Ovary (tissue), 9 donors: ENCODE measurements around the gene ADM5. TPM values are rescaled to one million over a fixed set of nuclear protein-coding genes. Genes with fewer than 3 reads are reported as not detected.

ENCODE experiments used
- DNase-seq, 5 donors: peaks; one replicate each; pipeline ENCODE4 v3.0.0-alpha.2; 2019 to 2020
- H3K27ac ChIP-seq, 2 donors: fragments of 200-600 bp; one replicate each; pipeline versions ENCODE4 v1.5.1 to v1.8.0; 2019 to 2022
- H3K27me3 ChIP-seq: fragments of 200-600 bp; one replicate; pipeline ENCODE4 v1.8.0; 2022
- H3K36me3 ChIP-seq: fragments of 200-600 bp; sonication (generic); one replicate; pipeline ENCODE4 v1.5.1; 2019
- H3K4me1 ChIP-seq: one replicate; pipeline ENCODE4 v1.8.1; 2013; ENCODE audit warnings: mild to moderate bottlenecking, moderate library complexity; ENCODE audit not compliant: insufficient read depth
- H3K4me3 ChIP-seq: fragments of 200-600 bp; sonication (generic); one replicate; pipeline ENCODE4 v1.5.1; 2017
- H3K9me3 ChIP-seq, 2 donors: fragments of 200-600 bp in 1 of 2; sonication (generic) in 1 of 2; one replicate each; pipeline versions ENCODE4 v1.5.1 to v1.8.1; 2013 to 2019; ENCODE audit warnings: mild to moderate bottlenecking in 1 of 2, moderate library complexity in 1 of 2
- EP300 ChIP-seq: sonication (generic); formaldehyde crosslinking; IDR thresholded peaks from one replicate; pipeline ENCODE4 v1.6.1; 2017; ENCODE audit warnings: antibody characterized with exemption
- POLR2A ChIP-seq: fragments of 450-650 bp; IDR thresholded peaks from one replicate; pipeline ENCODE4 v1.6.1; 2017; ENCODE audit warnings: antibody characterized with exemption, mild to moderate bottlenecking, moderate library complexity
- WGBS, 3 donors: extraction: QIAGEN DNeasy Blood & Tissue Kit in 1 of 3; methylation state at CpG; one replicate each; pipeline versions ENCODE4 v1.1.5 to v1.1.7; 2013 to 2017; 5-methylcytosine and 5-hydroxymethylcytosine counted together
- intact Hi-C, 4 donors: fragments of 100-400 bp; cut with DNase I; formaldehyde crosslinking; loops; one replicate each; pipeline versions ENCODE4 v1.11.0 to v1.15.1; 2022 to 2023
- polyA plus RNA-seq, 2 donors: library from polyadenylated mRNA; stranded (reverse); fragments of 200-250 nt in 1 of 2; fragments of 350-450 nt in 1 of 2; fragmentation: Illumina TruSeq in 1 of 2; extraction: RNeasy Lipid Tissue Mini Kit (QIAGEN cat#74804) in 1 of 2; gene quantifications; one replicate each; pipeline ENCODE4 v1.2.3, GENCODE V29; 2013 to 2014
- total RNA-seq, 7 donors: library from RNA; depleted of rRNA in 2 of 7; stranded (reverse); fragments of >200 nt in 2 of 7; fragmentation: NEBNext Ultra II Directional in 3 of 7; extraction: Animal tissue kit (Norgen Biotek cat#: 25700) in 3 of 7; gene quantifications; one replicate each; pipeline versions ENCODE4 v1.1.0 to v1.2.4, GENCODE V29; 2016 to 2023
- TF ChIP-seq, protein P1 (sequence below), 3 donors: fragments of 450-650 bp in 2 of 3; fragments of 200-600 bp in 1 of 3; IDR thresholded peaks; one replicate each; pipeline versions ENCODE4 v1.5.1 to v1.8.0; 2016 to 2022; ENCODE audit warnings: antibody characterized with exemption in 3 of 3, mild to moderate bottlenecking in 1 of 3
- donor health status: DM: no; HTN: no; CAD: no; lungs with moderate emphysema.
- donor health status: DM: no; HTN: no; CAD: no.
- donor health status: Bipolar disorder and iron deficiency.
- donor health status: DM: yes; HTN: yes; CAD: no.
- donor health status: DM: no; HTN: no; CAD: no.
- donor health status: DM: yes; HTN: yes; CAD: no.

The ADM5 gene
- total and polyA plus RNA-seq, 9 donors, result 0.48 to 1.9 (median 1.3) TPM; not detected in 1

DNA sequence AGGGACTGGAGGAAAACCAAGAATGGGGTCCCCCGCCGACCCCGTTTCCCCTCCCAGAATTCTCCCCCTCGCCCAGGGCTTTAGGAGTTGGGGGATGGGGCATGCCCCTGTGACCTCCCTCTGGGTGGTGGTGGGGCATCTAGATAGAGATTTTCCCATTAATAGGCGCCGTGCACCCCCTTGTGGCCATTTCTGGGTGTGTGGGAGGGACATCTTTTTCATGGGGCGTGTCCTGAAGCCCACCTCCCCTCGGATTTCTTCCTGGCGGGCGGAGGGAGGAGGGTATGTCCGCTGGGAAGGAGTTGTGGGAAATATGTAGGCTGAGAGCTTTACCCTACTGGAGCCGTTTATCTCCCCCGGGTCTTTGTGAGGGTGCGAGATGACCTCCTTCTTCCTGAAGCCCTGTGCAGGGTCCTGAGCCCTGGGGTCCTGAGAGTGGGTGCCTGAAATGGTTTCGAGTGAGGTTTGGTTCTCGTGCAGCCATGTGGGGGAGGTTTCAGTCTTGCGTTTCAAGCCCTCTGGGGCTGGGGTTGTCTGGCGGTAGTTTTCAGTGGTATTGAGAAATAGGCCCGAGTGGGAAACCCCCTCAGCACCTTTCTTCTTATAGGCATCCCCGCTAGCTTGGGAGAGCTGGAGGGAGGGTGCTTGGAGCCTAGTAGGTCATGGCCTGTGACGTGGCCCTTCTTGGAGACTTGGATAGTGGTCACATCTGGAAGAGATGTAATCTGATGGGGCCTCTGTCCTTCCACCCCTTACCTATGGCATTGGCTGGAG, 11.3 kb upstream of the ADM5 start:
- peak overlapping the region; percentile 88 to 90 for H3K27ac ChIP-seq
- DNase-seq, result peak; percentile 66 to 84 (median 83)
- H3K9me3 ChIP-seq, result no peaks in the 10 kb centered on the region
- H3K4me1 ChIP-seq, result peaks cover 6% of the 10 kb centered on the region
- peak overlapping the region; percentile 63 for H3K4me3 ChIP-seq
- 1 to 3% (median 1%) methylated on average over 21 of the region's 21 CpGs for WGBS, 3 donors
- intact Hi-C loops, result loop anchor here in 3 of 4 donors (5.0 to 10.0 kb wide), 3 partner anchors 36 to 193 kb away; partner anchors contain the start of genes RPL13A (in 1 of the 3), RPS11 (in 1 of the 3), RRAS (in 1 of the 3) and SCAF1 (in 1 of the 3)
- no peaks in the 10 kb centered on the region for H3K36me3 ChIP-seq
- TF ChIP-seq, protein P1, sequence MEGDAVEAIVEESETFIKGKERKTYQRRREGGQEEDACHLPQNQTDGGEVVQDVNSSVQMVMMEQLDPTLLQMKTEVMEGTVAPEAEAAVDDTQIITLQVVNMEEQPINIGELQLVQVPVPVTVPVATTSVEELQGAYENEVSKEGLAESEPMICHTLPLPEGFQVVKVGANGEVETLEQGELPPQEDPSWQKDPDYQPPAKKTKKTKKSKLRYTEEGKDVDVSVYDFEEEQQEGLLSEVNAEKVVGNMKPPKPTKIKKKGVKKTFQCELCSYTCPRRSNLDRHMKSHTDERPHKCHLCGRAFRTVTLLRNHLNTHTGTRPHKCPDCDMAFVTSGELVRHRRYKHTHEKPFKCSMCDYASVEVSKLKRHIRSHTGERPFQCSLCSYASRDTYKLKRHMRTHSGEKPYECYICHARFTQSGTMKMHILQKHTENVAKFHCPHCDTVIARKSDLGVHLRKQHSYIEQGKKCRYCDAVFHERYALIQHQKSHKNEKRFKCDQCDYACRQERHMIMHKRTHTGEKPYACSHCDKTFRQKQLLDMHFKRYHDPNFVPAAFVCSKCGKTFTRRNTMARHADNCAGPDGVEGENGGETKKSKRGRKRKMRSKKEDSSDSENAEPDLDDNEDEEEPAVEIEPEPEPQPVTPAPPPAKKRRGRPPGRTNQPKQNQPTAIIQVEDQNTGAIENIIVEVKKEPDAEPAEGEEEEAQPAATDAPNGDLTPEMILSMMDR (IDR thresholded peaks at IDR 0.05), result peak in 1 of 3 donors; percentile 57
- TF ChIP-seq EP300, result no peak
- no peak for TF ChIP-seq POLR2A
- H3K27me3 ChIP-seq, result no peaks in the 10 kb centered on the region

DNA sequence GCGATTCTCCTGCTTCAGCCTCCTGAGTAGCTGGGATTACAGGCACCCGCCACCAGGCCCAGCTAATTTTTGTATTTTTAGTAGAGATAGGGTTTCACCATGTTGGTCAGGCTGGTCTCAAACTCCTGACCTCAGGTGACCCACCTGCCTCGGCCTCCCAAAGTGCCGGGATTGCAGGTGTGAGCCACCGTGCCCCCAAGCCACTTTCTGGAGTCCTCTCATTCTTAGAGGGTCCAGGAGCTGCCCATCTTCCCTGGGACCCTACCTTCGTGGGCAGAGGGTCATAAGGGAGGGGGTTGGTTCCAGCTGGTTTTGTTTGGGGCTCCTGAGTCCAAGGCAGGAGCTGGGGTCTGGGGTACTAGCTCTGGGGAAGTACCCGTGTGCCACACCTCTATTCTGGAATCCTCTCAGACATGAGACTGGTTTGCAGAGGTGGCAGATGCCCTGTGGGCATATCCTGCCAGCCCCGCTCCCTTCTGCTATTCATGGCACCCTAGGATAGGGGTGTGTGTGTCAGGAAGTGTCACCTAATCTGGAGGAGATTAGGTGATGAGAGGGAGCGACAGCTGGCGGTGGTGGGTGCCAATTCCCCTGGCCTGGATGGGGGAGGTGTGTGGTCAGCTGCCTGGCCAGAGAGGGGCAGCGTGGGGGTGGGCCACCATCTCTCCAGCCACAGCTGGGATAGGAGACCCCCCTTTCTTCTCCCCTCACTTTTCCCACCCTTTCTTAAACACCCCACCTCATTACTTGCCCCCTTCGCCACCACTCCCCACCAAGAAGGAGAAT, 10.2 kb upstream of the ADM5 start:
- H3K27ac ChIP-seq, result no peak overlapping the region
- peaks cover 6% of the 10 kb centered on the region for H3K4me1 ChIP-seq
- no peak overlapping the region for H3K4me3 ChIP-seq
- TF ChIP-seq EP300 (no peak), POLR2A (no peak)
- TF ChIP-seq, protein P1 (IDR thresholded peaks at IDR 0.05), result no peak
- 49 to 56% (median 50%) methylated on average over 12 of the region's 12 CpGs for WGBS, 3 donors
- H3K9me3 ChIP-seq, result no peaks in the 10 kb centered on the region
- peak in 2 of 5 donors; percentile 31 to 48 for DNase-seq
- H3K27me3 ChIP-seq, result no peaks in the 10 kb centered on the region
- no peaks in the 10 kb centered on the region for H3K36me3 ChIP-seq
- intact Hi-C loops, result loop anchor here in 3 of 4 donors (5.0 to 10.0 kb wide), 3 partner anchors 37 to 194 kb away; partner anchors contain the start of genes RPL13A (in 1 of the 3), RPS11 (in 1 of the 3), RRAS (in 1 of the 3) and SCAF1 (in 1 of the 3)

DNA sequence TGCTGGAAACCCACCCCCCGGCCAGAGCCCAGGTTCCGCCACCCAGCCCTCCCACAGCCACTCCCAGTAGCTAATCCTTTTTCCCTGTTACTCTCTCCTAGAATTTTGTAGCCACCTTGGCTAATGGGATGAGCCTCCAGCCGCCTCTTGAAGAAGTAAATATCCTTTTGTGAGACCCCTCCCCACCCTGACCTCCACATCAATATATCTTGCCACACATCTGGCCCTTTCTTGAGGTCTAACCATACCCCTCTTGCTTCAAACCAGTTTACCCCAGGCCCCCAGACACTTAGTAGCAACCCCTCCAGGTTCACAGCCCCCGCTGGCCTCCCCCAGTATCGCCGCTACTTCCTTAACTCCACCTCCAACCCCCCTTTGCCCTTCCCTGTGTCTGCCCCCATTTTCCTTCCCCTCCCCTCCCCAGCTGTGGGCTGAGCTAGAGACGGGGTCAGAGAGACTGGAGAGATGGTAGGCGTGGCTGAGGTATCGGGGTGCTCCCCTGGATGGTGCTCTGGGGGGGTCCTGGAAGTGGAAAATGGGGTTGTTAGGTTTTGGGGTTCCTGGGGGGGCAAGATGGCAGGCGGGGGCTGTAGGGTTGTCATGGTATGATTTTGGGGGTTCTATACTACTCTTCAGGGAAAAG, 9.5 kb upstream of the ADM5 start:
- no peak overlapping the region for H3K4me3 ChIP-seq
- WGBS, 3 donors, result 42 to 44% (median 44%) methylated on average over 10 of the region's 10 CpGs
- intact Hi-C loops, result loop anchor here in 3 of 4 donors (5.0 to 10.0 kb wide), 5 partner anchors 38 to 205 kb away; partner anchors contain the start of genes FLT3LG (in 1 of the 3), PRR12 (in 1 of the 3), RPL13A (in 1 of the 3) and RPS11 (in 1 of the 3)

More for the DNA sequence above, 9.5 kb upstream of the ADM5 start:
- Histone ChIP-seq H3K27me3 (no peaks in the 10 kb centered on the region), H3K36me3 (no peaks in the 10 kb centered on the region), H3K27ac (peak overlapping the region; percentile 32 to 56), H3K4me1 (peaks cover 6% of the 10 kb centered on the region), H3K9me3 (no peaks in the 10 kb centered on the region)
- TF ChIP-seq POLR2A (no peak), EP300 (no peak)
- TF ChIP-seq, protein P1 (IDR thresholded peaks at IDR 0.05), result no peak
- DNase-seq, result peak in 2 of 5 donors; percentile 33 to 45
